ENCODE results near the gene DYRK4.
"Not testable (repeated sequence)": the region's sequence is repeated elsewhere in the genome, so short reads cannot be mapped to it uniquely, and the experiment has no call there.

DYRK4 gene

GRCh38 chr12:4562034-4562657 lies at the start of gene DYRK4:
Gene DYRK4, plus strand, starts transcription at chr12:4562208. Its CDS starts 38 bp downstream, at chr12:4562246.
- peak in 1 of 2 experiments; percentile 42 for DNase-seq

GRCh38 chr12:4518106-4518728 lies 43.8 kb upstream of the DYRK4 start:
- DNase-seq = no peak

GRCh38 chr12:4523443-4523842 lies 38.6 kb upstream of the DYRK4 start:
- not testable (repeated sequence) for DNase-seq

- no peak for DNase-seq
These were observed 35.0 kb upstream of the DYRK4 start for GRCh38 chr12:4526923-4527546.

GRCh38 chr12:4530160-4530559 lies 31.8 kb upstream of the DYRK4 start:
- DNase-seq = no peak

- no peak for DNase-seq
These were observed 30.9 kb upstream of the DYRK4 start for GRCh38 chr12:4530982-4531586.

GRCh38 chr12:4535092-4535491 lies 26.9 kb upstream of the DYRK4 start:
- no peak for DNase-seq

- DNase-seq = no peak
These were observed 26.1 kb upstream of the DYRK4 start for GRCh38 chr12:4535871-4536270.

- peak; percentile 95 for DNase-seq
These were observed 23.5 kb upstream of the DYRK4 start, which contains the start of gene RAD51AP1 for GRCh38 chr12:4538207-4539160. Gene RAD51AP1, plus strand, starts transcription at chr12:4538890. Its CDS starts 50 bp downstream, at chr12:4538940.

GRCh38 chr12:4539167-4539870 lies 22.7 kb upstream of the DYRK4 start:
- DNase-seq = no peak

- no peak for DNase-seq
These were observed 21.8 kb upstream of the DYRK4 start for GRCh38 chr12:4540170-4540569.

GRCh38 chr12:4540638-4541037 lies 21.4 kb upstream of the DYRK4 start:
- no peak for DNase-seq

- no peak for DNase-seq
These were observed 16.8 kb upstream of the DYRK4 start for GRCh38 chr12:4545195-4545594.

- no peak for DNase-seq
These were observed 9.8 kb upstream of the DYRK4 start for GRCh38 chr12:4552191-4552590.

GRCh38 chr12:4553943-4554342 lies 8.1 kb upstream of the DYRK4 start:
- DNase-seq = no peak

- DNase-seq = no peak
These were observed 6.2 kb upstream of the DYRK4 start for GRCh38 chr12:4555804-4556203.

GRCh38 chr12:4556735-4557530 lies 5.1 kb upstream of the DYRK4 start:
- DNase-seq = no peak

- no peak for DNase-seq
These were observed 4.4 kb upstream of the DYRK4 start for GRCh38 chr12:4557586-4557985.

- no peak for DNase-seq
These were observed 3.8 kb upstream of the DYRK4 start for GRCh38 chr12:4558171-4558570.

GRCh38 chr12:4563336-4563735 lies 1.3 kb downstream of the DYRK4 start:
- no peak for DNase-seq

GRCh38 chr12:4564818-4565217 lies 2.8 kb downstream of the DYRK4 start:
- DNase-seq = no peak
